Measurements from ENCODE around the gene PRPF8. TPM values are rescaled to one million over a fixed set of nuclear protein-coding genes. Genes with fewer than 3 reads are reported as not detected.

Gene PRPF8
- polyA plus RNA-seq, 1 of the 3 experiments (the other 2 are of a cell fraction) = 149 TPM

DNA sequence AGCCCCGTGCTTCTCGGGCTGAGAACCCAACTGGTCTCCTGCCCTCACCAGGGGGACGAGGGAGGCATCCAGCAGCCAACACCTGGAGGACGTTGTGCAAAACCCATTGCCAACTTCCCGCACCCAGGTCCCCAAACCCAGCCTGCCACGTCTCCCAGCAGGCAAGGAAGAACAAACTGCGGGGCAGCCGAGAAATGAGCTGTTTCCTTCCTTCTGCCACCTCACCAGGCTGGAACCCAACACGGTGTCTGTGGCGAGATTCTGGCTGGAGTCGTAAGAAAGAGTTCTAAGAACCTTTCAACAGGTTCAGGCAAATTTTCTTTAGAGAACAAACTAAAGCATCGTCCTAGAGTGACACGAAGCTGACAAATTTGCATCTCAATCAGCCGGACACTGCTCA, 59.6 kb downstream of the PRPF8 start:
- no peak for DNase-seq
- no peak overlapping the region for H3K9ac ChIP-seq
- H2AFZ ChIP-seq (ENCODE audit: low read depth) = no peak overlapping the region
- 92% methylated on average over 9 of the region's 14 CpGs for WGBS (ENCODE audit: low lambda C conversion rate)
- H3K27ac ChIP-seq (ENCODE audit: low read depth in 2 of 2, low read length in 1 of 2) = no peak overlapping the region
- no peak overlapping the region for H3K4me2 ChIP-seq
- H3K79me2 ChIP-seq (ENCODE audit: insufficient read depth) = no peaks in the 10 kb centered on the region
- CTCF ChIA-PET = interaction anchor here (1.0 to 2.1 kb wide), 4 partner anchors 9 to 51 kb away, joined by 3 to 11 read pairs (median 4); partner anchors contain the start of gene RILP
- no peaks in the 10 kb centered on the region for H3K27me3 ChIP-seq (ENCODE audit: insufficient read depth)
- no peaks in the 10 kb centered on the region for H3K36me3 ChIP-seq (replicated peaks in 1 of 2; ENCODE audit: control insufficient read depth in 1 of 2, insufficient read depth in 2 of 2, low read length in 1 of 2)
- H3K4me1 ChIP-seq (ENCODE audit: control insufficient read depth in 1 of 2, insufficient read depth in 2 of 2, low read depth in 1 of 2, low read length in 1 of 2) = peaks cover 3 to 13% of the 10 kb centered on the region in 2 experiments; a peak in 2 of 4 replicates
- TF ChIP-seq ELF1 (IDR thresholded peaks at IDR 0.05) (no peak), RXRA (IDR thresholded peaks at IDR 0.05; ENCODE audit: borderline replicate concordance, low read depth) (no peak), JUND (IDR thresholded peaks at IDR 0.05) (no peak), RFX5 (IDR thresholded peaks at IDR 0.05; ENCODE audit: low read length) (no peak), FOXM1 (IDR thresholded peaks at IDR 0.05; ENCODE audit: low read depth) (no peak), CHD2 (IDR thresholded peaks at IDR 0.05; ENCODE audit: low read length, partially characterized antibody) (no peak)
- TF ChIP-seq, protein P1, sequence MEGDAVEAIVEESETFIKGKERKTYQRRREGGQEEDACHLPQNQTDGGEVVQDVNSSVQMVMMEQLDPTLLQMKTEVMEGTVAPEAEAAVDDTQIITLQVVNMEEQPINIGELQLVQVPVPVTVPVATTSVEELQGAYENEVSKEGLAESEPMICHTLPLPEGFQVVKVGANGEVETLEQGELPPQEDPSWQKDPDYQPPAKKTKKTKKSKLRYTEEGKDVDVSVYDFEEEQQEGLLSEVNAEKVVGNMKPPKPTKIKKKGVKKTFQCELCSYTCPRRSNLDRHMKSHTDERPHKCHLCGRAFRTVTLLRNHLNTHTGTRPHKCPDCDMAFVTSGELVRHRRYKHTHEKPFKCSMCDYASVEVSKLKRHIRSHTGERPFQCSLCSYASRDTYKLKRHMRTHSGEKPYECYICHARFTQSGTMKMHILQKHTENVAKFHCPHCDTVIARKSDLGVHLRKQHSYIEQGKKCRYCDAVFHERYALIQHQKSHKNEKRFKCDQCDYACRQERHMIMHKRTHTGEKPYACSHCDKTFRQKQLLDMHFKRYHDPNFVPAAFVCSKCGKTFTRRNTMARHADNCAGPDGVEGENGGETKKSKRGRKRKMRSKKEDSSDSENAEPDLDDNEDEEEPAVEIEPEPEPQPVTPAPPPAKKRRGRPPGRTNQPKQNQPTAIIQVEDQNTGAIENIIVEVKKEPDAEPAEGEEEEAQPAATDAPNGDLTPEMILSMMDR (IDR thresholded peaks at IDR 0.05) = no peak
- H3K9me3 ChIP-seq = no peaks in the 10 kb centered on the region
- no peaks in the 10 kb centered on the region for H3F3A ChIP-seq (replicated peaks; ENCODE audit: insufficient read depth)
- POLR2A ChIA-PET = no interaction called here
- H3K9me2 ChIP-seq = no peaks in the 10 kb centered on the region
- H3K4me3 ChIP-seq (ENCODE audit: low read depth in 2 of 2, low read length in 1 of 2) = no peak overlapping the region
- H4K20me1 ChIP-seq (ENCODE audit: insufficient read depth) = no peaks in the 10 kb centered on the region

- Histone ChIP-seq H3K27me3 (ENCODE audit: insufficient read depth) (no peaks in the 10 kb centered on the region), H3K79me2 (ENCODE audit: insufficient read depth) (no peaks in the 10 kb centered on the region), H3K4me2 (no peak overlapping the region), H3K36me3 (replicated peaks in 1 of 2; ENCODE audit: control insufficient read depth in 1 of 2, insufficient read depth in 2 of 2, low read length in 1 of 2) (no peaks in the 10 kb centered on the region), H3K27ac (ENCODE audit: low read depth in 2 of 2, low read length in 1 of 2) (no peak overlapping the region), H3K4me1 (ENCODE audit: control insufficient read depth in 1 of 2, insufficient read depth in 2 of 2, low read depth in 1 of 2, low read length in 1 of 2) (peaks cover 2 to 11% of the 10 kb centered on the region in 2 experiments; a peak in 2 of 4 replicates), H3F3A (replicated peaks; ENCODE audit: insufficient read depth) (no peaks in the 10 kb centered on the region), H3K9me2 (no peaks in the 10 kb centered on the region), H3K9me3 (no peaks in the 10 kb centered on the region), H3K4me3 (ENCODE audit: low read depth in 2 of 2, low read length in 1 of 2) (no peak overlapping the region), H3K9ac (no peak overlapping the region), H2AFZ (ENCODE audit: low read depth) (no peak overlapping the region), H4K20me1 (ENCODE audit: insufficient read depth) (no peaks in the 10 kb centered on the region)
- ChIA-PET POLR2A (no interaction called here), CTCF (interaction anchor here (1.0 to 2.1 kb wide), 4 partner anchors 8 to 50 kb away, joined by 3 to 11 read pairs (median 4); partner anchors contain the start of gene RILP)
- DNase-seq = no peak
- TF ChIP-seq, protein P2, sequence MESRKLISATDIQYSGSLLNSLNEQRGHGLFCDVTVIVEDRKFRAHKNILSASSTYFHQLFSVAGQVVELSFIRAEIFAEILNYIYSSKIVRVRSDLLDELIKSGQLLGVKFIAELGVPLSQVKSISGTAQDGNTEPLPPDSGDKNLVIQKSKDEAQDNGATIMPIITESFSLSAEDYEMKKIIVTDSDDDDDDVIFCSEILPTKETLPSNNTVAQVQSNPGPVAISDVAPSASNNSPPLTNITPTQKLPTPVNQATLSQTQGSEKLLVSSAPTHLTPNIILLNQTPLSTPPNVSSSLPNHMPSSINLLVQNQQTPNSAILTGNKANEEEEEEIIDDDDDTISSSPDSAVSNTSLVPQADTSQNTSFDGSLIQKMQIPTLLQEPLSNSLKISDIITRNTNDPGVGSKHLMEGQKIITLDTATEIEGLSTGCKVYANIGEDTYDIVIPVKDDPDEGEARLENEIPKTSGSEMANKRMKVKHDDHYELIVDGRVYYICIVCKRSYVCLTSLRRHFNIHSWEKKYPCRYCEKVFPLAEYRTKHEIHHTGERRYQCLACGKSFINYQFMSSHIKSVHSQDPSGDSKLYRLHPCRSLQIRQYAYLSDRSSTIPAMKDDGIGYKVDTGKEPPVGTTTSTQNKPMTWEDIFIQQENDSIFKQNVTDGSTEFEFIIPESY (IDR thresholded peaks at IDR 0.05; ENCODE audit: borderline replicate concordance, low read depth) = no peak
- no peak for TF ChIP-seq FOXJ3 (CRISPR knock-in tag; IDR thresholded peaks at IDR 0.05)
- no peak for TF ChIP-seq SIN3A (IDR thresholded peaks at IDR 0.05; ENCODE audit: borderline replicate concordance, low read depth, low read length)
- no peak for TF ChIP-seq JUND (IDR thresholded peaks at IDR 0.05)
- TF ChIP-seq REST (IDR thresholded peaks at IDR 0.05; ENCODE audit: low read depth, low read length) = no peak
- no peak for TF ChIP-seq EP300 (IDR thresholded peaks at IDR 0.05; ENCODE audit: borderline replicate concordance in 1 of 2, low read depth in 1 of 2, low read length in 1 of 2)
- no peak for TF ChIP-seq POLR2AphosphoS5 (IDR thresholded peaks at IDR 0.05; ENCODE audit: low read depth, low read length)
- TF ChIP-seq IRF3 (IDR thresholded peaks at IDR 0.05; ENCODE audit: low read depth, low read length) = no peak
- TF ChIP-seq FOXM1 (IDR thresholded peaks at IDR 0.05; ENCODE audit: low read depth) = no peak
- TF ChIP-seq MAX (IDR thresholded peaks at IDR 0.05; ENCODE audit: low read depth) = no peak
- no peak for TF ChIP-seq FOSL2 (IDR thresholded peaks at IDR 0.05; ENCODE audit: borderline replicate concordance, low read depth)
- WGBS (ENCODE audit: low lambda C conversion rate) = 86% methylated on average over 12 of the region's 12 CpGs
These were observed 60.0 kb downstream of the PRPF8 start for GRCh38 chr17:1624650-1625049.
